ENCODE results near the gene REELD1.

Gene REELD1

DNA sequence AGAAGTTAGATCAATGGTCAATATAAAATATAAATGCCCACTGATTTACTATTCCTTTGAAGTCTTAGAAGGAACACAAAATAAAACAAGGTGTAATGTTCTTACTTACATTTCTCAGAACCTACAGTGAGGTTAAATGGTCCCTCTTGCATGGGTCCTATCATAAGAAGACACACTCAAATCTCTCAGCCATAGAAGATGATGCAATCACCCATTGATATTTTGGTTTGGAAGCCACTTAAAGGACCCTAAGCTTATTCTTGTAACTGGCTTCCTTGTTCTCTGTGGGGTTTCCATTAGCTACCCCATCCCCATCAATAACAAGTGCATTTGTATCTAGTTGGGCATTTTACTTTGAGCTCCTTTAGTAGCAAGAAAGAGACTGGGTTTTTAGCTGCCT, 15.1 kb downstream of the REELD1 start:
- DNase-seq, result no peak

DNA sequence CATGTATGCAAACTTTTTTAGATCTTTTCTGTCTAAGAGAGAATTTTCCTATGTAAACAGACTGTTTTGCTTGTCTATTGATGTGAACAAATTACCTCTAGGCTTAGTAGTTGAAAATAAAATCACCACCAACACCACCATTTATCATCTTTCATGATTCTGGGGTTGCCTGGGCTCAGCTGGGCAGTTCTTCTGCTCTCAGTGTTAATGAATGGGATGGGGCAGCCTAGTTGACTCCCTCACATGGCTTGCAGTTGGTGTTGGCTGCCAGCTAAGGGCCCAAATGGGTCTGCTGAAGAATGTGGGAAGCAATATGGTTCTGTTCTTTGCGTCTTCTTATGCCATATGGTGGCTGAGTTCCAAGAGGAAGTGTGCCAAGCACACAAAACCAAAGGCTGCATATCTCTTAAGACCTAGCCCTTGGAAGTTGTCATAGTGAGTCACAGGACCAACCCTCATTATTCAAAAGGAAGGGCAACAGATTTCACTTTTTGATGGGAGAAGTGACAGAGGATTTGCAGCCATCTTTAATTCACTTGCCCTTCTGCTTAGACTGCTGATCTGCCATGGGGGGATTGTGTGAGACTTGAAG, 17.9 kb downstream of the REELD1 start:
- peak; percentile 31 to 75 (median 52) for DNase-seq

DNA sequence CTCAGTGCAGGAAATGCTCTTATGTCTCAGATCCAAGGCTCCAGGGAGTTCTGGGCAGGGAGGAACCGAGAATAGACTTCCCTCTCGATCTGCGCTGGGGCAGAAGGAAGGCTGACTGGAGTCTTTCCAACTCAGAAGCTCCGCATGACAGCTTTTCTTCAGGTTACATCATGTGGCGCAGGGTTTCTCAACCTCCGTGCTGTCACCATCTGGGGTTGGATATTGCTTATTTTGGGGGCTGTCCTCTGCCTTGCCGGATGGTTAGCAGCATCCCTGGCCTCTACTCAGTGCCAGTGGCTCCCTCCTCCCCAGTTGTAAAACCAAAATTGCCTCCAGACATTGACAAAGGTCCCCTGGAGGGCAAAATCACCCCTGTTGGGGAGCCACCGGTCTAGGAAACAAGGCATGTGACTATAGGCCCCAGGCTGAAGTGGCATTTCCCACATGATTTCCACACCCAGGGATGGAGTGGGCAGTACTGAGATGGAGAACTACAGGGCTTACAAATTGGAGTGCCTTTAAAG, 21.4 kb downstream of the REELD1 start:
- peak; percentile 82 to 92 (median 88) for DNase-seq

DNA sequence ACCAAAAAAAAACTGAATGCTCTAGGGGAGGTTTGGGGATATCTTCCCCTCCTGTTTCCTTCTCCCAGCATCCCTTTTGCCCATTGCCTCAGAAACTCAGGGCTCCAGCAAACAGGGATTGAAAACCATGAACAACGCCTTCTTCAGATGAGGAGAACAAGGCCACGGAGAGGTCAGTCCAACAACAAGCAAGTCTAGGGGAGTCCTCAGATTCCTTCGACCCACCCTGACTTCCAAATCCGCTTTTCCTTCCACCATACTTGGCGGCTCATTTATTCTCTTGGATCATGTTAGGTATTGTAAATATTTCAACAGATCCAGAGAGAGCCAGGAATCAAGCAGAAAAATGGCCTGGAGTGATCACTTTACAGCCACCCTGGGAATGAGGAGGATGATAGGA, 21.9 kb downstream of the REELD1 start:
- DNase-seq, result no peak

DNA sequence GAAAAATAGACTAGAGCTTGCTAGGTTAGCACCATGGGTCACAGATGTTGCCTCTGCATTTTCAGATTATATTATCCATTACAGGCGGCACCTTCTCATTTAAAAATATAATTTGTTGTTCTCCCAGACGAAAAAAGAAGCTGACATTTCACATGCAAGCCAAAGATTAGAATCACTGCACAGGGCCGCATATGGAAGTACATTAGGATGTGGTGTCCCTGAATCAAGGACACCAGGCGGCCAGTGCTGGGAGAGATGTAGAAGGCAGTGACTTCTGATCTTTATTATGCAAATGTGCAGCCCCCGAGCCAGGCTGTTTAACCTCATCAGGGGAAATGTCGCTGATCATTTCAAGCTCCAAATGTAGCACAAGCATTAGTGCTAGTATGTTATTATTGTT, 22.8 kb downstream of the REELD1 start:
- DNase-seq, result no peak

DNA sequence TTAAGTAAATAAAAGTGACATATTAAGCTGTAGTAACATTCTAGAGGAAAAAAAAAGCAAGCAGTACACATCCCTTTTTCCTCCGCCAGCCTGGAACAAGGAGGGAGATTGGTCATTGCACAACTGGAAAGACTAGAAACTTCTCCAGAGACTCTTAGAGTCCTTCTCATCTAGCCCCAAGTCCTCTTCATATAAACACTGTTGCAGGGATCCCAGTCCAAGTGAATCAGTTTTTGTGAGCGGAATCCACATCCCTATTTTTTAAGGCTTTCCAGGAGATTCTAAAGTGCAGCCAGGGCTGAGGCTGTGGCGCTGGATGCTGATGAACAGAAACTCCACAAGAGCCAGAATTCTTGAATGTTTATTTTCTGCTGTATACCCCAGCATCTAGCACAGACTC, 23.8 kb downstream of the REELD1 start:
- DNase-seq, result peak in 2 of 4 experiments; percentile 3 to 8

DNA sequence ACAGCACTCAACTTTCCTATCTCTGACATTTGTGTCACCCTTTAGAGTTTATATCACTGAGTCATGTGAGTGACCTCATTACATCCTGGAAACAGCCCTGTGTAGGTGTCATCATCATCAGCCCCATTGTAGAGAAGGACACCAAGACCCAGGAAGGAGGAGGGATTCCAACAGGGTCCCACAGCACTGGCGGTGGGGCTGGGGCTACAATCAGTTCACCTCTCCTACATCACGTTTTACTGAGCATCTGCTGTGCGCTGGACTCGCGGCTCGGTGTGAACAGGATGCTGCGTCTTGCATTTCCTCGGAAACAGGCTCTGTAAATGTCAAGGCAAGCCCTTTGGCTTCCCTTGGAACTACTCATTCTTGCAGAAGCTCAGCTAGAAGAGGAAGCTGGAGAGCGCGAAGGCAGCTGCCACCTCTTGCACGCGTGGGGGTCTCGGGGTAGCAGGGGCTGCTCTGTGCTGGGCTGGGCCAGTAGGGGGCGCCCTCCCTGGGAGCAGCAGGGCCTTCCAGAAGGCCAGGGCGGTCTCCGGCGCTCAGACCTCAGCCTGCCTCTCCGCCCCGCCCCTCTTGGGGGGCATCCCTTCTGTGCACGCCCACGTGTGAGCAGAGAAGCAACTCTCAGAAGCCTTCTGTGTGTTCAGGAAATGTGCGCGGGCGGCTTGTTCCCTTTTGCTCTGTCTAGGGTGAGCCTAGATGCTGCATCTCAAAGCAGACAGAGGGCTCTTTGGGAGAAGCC, 29.0 kb downstream of the REELD1 start:
- DNase-seq, result peak; percentile 76 to 88 (median 86)

DNA sequence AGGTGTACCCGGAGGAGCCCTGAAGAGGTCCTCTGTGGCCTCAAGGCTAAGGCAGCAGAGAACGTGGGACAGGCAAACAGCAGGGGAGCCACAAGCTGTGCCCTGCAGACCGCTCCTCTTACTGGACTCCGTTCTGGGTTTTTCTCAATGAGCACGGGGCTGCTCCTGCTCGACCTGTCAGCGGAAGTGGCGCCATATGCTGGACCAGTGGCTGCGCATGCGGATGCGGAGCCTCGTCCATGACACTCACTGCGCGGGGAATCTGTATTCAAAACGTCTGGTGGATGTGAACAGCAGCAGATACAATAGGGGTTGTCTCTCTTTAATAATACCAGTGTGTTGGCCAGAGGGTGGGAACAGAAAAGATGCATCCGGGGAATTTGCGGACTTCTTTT, 29.5 kb downstream of the REELD1 start:
- DNase-seq, result no peak

DNA sequence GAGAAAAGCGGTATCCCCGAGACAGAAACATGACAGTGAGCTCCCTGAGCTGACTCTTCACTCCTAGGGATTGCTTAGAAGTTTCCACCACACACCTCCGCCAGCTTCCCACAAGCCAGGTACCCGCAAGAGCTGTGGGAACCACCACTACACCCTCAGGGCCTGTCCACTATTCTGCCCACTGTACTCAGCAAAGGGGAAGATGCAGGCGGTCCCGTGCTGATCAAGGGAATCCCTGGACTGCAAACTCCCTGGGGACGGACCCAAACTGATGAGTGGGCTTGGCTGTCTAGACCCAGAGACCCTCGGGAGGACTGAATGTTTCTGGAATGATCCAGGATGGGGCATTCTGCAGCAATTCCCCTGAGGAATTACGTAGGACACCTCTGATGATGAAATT, 30.2 kb downstream of the REELD1 start:
- no peak for DNase-seq

DNA sequence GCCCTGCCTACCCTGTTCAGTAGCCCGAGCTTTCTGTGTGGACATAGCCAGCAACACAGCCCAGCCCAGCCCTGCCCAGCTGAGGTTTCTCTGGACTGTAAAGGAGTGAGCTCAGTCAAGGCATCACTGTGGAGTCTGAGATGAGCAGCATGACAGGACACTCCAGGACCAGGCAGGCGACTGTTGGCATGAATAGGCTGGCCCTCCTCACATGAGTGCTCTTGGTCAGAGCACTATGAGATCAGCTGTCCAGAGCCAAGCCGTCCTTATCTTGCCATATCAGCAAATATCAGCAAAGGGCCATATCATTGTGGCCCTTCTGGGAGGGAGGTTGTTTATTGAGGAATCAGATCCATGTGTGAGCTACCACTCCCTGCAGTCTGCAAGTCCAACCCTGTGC, 30.9 kb downstream of the REELD1 start:
- DNase-seq, result peak in 1 of 4 experiments; percentile 13

DNA sequence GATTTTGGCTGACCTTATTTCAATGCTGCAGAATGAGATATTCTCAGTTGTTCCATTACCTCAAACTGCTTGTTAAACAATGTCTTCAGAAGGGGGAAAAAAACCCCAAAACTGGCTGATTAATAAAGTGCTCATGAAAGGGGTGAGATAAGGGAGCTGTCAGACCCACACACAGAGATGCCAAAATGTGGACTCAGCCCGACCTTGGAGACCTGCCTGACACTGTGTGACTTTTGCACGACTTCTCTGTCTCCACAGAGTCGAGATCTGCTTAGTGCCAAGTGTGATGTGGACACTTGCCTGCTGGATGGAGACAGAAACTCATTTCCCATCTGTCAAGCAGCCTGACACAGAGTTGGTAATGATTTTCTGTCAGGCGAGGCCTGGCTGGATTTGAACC, 31.5 kb downstream of the REELD1 start:
- no peak for DNase-seq

DNA sequence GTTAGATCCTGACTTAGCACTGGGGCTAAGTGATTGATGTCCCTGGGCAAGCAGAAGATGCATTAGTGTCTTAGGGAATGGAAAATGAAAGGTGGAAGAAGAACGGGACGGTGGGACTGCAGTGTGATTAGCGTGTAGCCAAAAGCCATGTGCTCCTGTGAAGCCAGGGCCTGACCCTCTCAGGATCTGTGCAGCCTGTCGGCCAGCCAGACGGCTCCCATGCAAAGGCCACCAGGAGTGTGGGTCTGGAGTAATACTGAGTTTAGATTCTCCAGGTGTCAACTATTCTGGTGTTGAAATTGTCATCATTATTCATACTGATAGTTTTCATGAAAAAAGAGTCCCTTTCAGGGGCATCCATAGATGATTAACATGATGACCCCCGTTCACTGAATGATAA, 32.0 kb downstream of the REELD1 start:
- no peak for DNase-seq

DNA sequence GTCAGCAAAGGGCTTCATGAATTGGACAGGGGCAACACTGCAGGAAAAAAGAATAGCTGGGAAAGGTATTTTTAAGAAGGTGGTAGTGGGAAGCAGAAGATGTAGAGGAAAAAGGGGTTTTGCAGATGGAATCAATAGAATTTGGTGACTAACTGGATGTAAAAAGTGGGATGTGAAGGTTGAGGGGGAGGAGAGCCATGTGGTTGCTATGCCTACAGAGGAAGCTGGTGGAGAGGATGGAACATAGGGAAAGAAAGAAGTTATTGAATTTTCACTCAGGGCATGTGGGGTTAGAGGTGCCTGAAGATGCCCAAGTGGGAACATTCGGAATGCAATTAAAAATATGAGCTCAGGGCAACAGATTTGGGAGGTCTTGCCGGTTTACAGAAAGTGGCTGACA, 33.0 kb downstream of the REELD1 start:
- DNase-seq, result no peak

DNA sequence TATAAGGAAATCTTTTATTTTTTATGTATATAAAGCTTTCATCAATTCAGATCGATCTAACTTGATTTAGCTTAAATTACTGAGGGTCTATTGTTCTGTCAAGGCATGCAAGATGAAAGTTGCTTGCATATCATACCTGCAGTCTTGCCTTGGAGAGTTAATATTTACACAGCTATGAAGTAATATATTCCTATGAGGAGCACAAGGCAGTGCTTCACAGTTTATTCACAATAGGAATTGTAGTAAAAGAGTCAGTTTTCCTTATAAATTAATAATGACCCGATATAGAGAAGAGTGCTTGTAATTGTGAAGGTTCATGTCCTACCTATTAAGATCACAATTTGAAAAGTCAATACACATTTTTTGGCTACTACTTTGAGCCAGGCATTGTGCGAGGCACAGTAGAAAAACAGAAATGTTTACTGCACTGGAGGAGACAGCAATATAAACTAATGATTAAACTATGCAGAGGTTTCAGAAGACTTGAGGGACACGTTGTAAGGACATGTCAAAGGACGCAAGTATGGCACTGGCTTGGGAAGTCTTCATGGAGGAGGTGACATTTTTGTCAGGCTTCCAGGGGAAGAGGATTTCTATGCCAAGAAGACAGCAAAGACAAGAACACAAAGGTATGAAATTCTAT, 38.8 kb downstream of the REELD1 start:
- no peak for DNase-seq

DNA sequence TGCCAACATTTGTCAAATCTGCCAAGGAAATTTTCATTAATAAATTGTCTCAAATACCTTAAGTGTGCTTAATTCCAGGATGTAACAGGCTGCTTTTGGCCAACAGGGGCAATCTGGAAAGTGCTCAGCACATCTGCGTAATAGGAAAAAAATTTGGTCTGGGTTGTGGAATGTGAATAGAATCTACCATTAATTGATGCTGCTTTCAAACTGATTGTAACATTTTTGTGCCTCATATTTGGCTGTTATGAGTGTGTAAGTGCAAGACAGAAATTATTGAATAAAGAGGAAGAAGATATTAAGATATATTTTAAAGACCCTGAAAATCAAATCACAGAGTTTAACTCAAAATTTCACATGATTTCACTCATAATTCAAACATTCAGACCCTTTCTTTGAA, 41.1 kb downstream of the REELD1 start:
- DNase-seq, result no peak

DNA sequence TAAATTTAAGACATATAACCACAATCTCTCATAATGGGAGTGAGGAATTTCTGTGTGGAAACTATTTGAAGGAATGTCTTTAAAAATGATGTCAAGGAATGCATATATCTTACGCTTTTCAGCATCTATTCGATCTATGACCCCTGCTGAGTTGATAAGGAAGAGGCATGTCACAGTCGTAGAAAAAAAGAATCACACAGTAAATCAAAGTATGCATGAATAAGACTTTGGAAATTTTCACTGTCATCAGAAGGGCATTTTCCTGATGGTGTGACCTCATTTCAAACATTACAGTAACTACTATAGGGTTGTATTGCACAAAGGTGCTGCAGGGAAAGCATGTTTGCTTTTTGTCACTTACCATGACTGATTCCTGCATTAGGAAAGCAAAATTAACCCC, 41.5 kb downstream of the REELD1 start:
- DNase-seq, result no peak

DNA sequence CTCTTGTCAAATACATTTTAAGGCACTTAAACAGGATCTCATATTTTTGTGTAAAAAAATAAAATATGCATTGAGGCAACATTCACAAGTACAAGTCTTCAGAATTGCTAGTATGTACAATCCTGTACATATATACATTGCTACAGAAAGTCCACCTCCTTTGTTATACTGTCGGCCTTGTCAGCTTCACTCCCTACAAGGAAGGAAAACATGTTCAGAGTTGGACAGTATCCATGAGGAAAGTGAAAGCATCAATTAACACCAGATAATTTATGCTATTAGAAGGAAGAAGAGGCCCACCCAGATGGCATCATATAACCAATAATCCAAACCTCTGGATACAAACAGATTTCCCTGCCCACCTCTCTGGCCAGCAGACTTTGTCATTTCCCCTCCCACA, 42.0 kb downstream of the REELD1 start:
- no peak for DNase-seq

DNA sequence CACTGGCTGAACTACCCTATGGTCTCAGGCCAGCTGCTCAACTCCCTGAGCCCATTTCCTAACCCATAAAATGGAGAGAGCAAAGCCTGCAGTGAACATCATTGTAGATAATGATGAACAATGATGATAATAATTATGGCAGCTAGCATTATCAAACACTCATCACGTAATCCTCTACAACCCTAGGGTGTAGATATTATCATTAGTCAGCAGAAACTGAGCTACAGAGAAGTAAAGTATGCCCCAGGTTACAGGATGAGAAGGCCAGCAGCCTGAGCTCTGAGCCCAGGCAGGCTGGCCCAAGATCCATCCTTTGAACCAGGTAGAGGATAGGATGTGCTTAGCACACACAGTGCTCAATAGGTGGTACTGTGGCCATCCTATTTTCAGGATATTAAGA, 43.2 kb downstream of the REELD1 start:
- DNase-seq, result no peak

DNA sequence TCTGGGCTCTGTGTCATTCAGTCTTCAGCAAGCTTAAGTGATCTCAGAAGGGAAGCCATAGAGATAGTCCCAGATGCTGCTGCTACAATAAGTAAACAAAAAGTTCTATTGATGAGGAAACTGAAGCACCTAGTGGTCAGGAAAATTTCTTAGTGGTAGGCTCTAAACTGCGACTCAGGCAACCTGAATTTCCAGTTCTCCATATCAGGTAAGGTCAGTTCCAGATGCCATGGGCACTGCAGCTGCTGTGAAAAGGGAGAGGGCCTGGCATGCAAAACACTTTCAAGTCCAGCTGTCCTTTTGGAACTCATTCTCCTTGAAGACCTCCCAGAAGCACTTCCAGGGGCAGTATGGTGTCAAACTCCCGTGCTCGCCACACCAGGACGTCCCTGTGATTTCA, 46.2 kb downstream of the REELD1 start:
- no peak for DNase-seq

DNA sequence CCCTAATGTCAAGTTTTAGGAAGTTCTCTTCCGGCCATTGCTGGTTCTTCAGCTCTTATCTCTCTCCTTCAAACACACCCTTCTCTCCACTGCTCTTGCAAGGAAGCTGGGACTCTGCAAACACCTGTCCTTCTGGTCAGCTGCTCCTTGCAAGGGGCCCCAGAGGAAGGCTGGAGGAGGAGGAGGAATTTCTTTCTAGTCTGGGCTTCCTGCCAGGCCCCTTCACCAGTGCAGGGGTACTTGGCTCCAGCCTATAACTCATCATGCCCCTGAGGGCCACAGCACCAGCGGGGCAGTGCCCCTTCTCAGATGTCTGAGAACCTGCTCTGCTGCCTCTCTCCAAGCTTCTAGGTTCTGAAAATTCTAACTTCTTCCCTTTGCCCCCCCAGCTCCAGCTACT, 46.7 kb downstream of the REELD1 start:
- DNase-seq, result no peak

DNA sequence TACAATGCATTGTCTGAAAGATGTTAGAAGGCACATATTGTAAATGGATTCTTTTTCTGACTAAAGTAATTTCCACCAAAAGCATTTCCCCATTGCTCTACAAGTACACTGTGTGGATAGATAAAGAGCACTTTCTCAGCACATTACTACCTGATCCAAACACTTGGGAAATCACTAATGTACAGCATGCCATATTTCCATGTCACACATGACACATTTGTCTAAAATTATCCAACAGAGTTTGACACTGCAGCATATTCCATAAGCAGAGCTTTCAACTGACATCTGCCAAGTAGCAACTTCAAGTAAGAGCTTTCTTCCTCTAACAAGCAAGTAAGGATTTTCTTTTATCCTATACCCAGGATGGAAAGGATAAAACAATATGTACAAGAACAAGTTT, 49.5 kb downstream of the REELD1 start:
- DNase-seq, result no peak

DNA sequence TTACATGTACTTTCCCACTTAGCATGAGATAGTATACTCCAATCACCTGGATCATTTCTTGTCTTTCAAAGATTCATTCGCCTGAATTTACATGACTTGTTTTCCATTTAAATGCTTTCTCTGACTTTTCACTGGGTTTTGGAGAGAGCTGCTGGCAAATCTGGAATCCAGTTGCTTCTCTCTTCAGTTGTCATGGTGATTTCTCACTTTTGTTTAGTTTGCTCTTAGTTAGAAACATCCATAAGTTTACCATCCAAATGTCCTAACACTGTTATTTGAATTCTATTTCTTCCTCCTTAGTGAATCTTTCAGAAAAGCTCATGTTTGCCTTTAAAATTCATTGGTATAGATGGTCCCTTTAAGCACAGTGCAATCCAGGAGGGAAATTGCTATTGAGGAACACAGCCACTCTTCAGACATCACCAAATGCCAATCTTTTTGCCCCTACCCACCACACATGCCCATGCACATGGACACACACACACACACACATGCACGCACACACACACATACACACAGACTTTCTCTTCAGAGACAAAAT, 51.7 kb downstream of the REELD1 start:
- DNase-seq, result no peak

DNA sequence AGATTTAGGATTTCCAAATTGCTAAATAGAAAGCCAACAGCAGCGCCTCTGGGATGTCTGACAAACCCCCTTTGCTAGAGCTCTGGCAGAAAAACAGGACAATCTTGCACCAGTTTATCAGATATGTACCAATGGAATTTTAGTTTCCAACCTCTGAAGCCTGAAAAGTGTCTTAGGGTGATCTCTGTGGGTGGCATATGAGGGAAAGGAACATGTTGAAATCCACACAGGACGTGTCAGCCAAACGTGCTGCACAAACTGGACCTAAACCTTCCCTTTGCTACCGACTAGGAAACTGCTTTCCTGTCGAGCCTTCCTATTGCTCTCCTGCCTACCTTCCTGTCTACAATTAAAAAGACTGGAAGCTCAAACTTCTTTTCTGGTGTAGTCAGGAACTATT, 53.5 kb downstream of the REELD1 start:
- DNase-seq, result no peak

DNA sequence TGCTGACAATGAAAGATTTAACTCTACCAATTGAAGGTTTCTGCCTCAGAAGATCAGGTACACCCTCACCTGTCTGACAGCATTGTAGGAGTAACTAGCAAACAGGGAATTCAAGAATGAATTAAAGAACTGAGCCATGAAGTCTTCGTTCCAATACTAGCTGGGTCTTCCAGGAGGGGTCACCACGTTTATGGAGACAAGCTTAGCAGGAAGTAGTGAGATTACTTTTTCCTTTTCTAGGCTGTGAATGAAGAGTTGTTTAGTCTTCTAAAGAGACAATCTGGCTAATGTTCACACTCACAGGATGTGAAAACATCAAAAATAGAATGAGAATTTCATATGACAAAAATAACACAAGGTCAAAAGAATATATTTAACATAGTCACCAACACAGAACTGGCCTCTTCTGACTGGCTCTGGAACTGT, 54.9 kb downstream of the REELD1 start:
- no peak for DNase-seq
